ENCODE results near the gene NGRN.

DNA sequence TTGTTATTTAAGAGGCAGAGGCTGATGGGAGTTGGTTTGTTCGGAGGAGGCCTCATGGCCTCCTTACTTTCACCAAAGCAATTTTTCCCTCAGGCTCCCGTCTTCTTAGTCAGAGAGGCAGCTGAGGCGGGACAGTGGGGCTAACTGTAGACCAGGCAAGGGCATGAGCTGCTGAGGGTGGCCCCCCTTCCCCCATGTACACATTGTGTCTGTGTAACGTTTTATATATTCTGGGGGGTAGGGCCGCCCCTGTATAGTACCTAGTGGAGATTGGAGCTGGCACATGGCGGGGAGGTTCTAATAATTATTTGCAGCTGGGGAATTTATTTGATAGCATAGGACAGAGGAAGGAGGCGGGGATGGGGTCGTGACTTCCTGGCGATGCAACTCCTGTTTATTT, 35.1 kb downstream of the NGRN start:
- TF ChIP-seq POLR2A (IDR thresholded peaks at IDR 0.05; ENCODE audit: extremely low read depth, insufficient read length) (no peak), MAX (IDR thresholded peaks at IDR 0.05; ENCODE audit: low read depth, low read length) (no peak)
- TF ChIP-seq, protein P1, sequence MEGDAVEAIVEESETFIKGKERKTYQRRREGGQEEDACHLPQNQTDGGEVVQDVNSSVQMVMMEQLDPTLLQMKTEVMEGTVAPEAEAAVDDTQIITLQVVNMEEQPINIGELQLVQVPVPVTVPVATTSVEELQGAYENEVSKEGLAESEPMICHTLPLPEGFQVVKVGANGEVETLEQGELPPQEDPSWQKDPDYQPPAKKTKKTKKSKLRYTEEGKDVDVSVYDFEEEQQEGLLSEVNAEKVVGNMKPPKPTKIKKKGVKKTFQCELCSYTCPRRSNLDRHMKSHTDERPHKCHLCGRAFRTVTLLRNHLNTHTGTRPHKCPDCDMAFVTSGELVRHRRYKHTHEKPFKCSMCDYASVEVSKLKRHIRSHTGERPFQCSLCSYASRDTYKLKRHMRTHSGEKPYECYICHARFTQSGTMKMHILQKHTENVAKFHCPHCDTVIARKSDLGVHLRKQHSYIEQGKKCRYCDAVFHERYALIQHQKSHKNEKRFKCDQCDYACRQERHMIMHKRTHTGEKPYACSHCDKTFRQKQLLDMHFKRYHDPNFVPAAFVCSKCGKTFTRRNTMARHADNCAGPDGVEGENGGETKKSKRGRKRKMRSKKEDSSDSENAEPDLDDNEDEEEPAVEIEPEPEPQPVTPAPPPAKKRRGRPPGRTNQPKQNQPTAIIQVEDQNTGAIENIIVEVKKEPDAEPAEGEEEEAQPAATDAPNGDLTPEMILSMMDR (IDR thresholded peaks at IDR 0.05; ENCODE audit: low read depth, low read length): no peak

Measured in NB4 (cell line).